Fibroblast of lung (primary cell): Measurements from ENCODE around the gene TRAM2. TPM values are rescaled to one million over a fixed set of nuclear protein-coding genes. Genes with fewer than 3 reads are reported as not detected.

ENCODE experiments used
- DNase-seq, 2 donors: peaks; one replicate each; pipeline versions ENCODE4 v3.0.0 to v3.0.0-alpha.2; 2010; ENCODE audit warnings: low read depth in 2 of 2
- H2AFZ ChIP-seq: 2 replicates; pipeline ENCODE4 v1.5.1; 2012; ENCODE audit warnings: low read length, control low read depth, inconsistent platforms
- H3K27ac ChIP-seq: 2 replicates; pipeline ENCODE4 v1.5.1; 2011; ENCODE audit warnings: low read length, control low read depth; ENCODE audit not compliant: insufficient read depth
- H3K27me3 ChIP-seq: 2 replicates; pipeline ENCODE4 v1.5.1; 2011; ENCODE audit warnings: mild to moderate bottlenecking, low read length; ENCODE audit not compliant: control insufficient read depth, insufficient read depth
- H3K36me3 ChIP-seq: 2 replicates; pipeline ENCODE4 v1.5.1; 2011; ENCODE audit warnings: low read length; ENCODE audit not compliant: control insufficient read depth, insufficient read depth
- H3K4me1 ChIP-seq: 2 replicates; pipeline ENCODE4 v1.5.1; 2011; ENCODE audit warnings: low read length; ENCODE audit not compliant: control insufficient read depth, insufficient read depth; ENCODE audit errors: extremely low read depth
- H3K4me2 ChIP-seq: 2 replicates; pipeline ENCODE4 v1.5.1; 2011; ENCODE audit warnings: low read length, control low read depth; ENCODE audit not compliant: insufficient read depth; ENCODE audit errors: extremely low read depth
- H3K4me3 ChIP-seq, 4 experiments: fragments of 200-600 bp in 1 of 4; sonication (generic) in 1 of 4; replicated peaks in 1 of 4; 2 replicates each; pipeline ENCODE4 v1.5.1; 2011 to 2016; ENCODE audit warnings: low read length in 4 of 4, low read depth in 3 of 4, mild to moderate bottlenecking in 3 of 4, control low read depth in 2 of 4, inconsistent platforms in 1 of 4, mixed read lengths in 1 of 4; ENCODE audit not compliant: insufficient read depth in 1 of 4; ENCODE audit errors: control extremely low read depth in 1 of 4
- H3K79me2 ChIP-seq: 2 replicates; pipeline ENCODE4 v1.5.1; 2012; ENCODE audit warnings: mild to moderate bottlenecking, low read length, inconsistent platforms; ENCODE audit not compliant: control insufficient read depth, insufficient read depth
- H3K9ac ChIP-seq: 2 replicates; pipeline ENCODE4 v1.5.1; 2011; ENCODE audit warnings: mild to moderate bottlenecking, low read length, control low read depth; ENCODE audit not compliant: insufficient read depth
- H3K9me3 ChIP-seq: 2 replicates; pipeline ENCODE4 v1.5.1; 2012; ENCODE audit warnings: low read depth, low read length; ENCODE audit not compliant: control insufficient read depth, insufficient read depth
- H4K20me1 ChIP-seq: 2 replicates; pipeline ENCODE4 v1.5.1; 2011; ENCODE audit warnings: low read length; ENCODE audit not compliant: control insufficient read depth, insufficient read depth; ENCODE audit errors: extremely low read depth
- EZH2 ChIP-seq: IDR thresholded peaks from 2 replicates; pipeline ENCODE4 v1.5.1; 2012; ENCODE audit warnings: low read length, control low read depth, mild to moderate bottlenecking; ENCODE audit errors: missing control alignments
- polyA plus RNA-seq, 2 donors: library from polyadenylated mRNA; depleted of rRNA in 1 of 2; stranded (reverse) in 1 of 2; unstranded in 1 of 2; fragments of >200 nt; gene quantifications; 2 replicates each; pipeline ENCODE4 v1.2.1, GENCODE V29; 2011 to 2012; ENCODE audit warnings: missing spikeins in 1 of 2
- total RNA-seq: library from RNA; depleted of rRNA; stranded (reverse); fragments of >200 nt; gene quantifications from 2 replicates; pipeline ENCODE4 v1.2.1, GENCODE V29; 2014
- TF ChIP-seq, protein P1 (sequence below), 2 donors: IDR thresholded peaks in 1 of 2; conservative IDR thresholded peaks in 1 of 2; 1 replicate in 1 of 2; 2 replicates in 1 of 2; pipeline ENCODE4 v1.5.1; 2011 to 2012; ENCODE audit warnings: low read length in 2 of 2, control low read depth in 1 of 2, inconsistent platforms in 1 of 2, low read depth in 1 of 2, mild to moderate bottlenecking in 1 of 2

The TRAM2 gene
- total and polyA plus RNA-seq, 2 donors (not counting 1 experiment from before 2014, with no cell fraction given), result 131 to 252 TPM

GRCh38 chr6:52547647-52548352 lies 29.1 kb downstream of the TRAM2 start:
- Histone ChIP-seq H4K20me1 (no peaks in the 10 kb centered on the region), H3K9ac (no peak overlapping the region), H3K4me1 (peaks cover 70% of the 10 kb centered on the region), H3K36me3 (peaks cover 5% of the 10 kb centered on the region), H3K9me3 (no peaks in the 10 kb centered on the region), H3K27ac (peak overlapping the region; percentile 82), H3K27me3 (no peaks in the 10 kb centered on the region), H3K4me2 (peak overlapping the region; percentile 33), H2AFZ (no peak overlapping the region), H3K79me2 (peaks cover 100% of the 10 kb centered on the region), H3K4me3 (no peak overlapping the region)
- DNase-seq, result peak; percentile 75 to 87
- TF ChIP-seq, protein P1, sequence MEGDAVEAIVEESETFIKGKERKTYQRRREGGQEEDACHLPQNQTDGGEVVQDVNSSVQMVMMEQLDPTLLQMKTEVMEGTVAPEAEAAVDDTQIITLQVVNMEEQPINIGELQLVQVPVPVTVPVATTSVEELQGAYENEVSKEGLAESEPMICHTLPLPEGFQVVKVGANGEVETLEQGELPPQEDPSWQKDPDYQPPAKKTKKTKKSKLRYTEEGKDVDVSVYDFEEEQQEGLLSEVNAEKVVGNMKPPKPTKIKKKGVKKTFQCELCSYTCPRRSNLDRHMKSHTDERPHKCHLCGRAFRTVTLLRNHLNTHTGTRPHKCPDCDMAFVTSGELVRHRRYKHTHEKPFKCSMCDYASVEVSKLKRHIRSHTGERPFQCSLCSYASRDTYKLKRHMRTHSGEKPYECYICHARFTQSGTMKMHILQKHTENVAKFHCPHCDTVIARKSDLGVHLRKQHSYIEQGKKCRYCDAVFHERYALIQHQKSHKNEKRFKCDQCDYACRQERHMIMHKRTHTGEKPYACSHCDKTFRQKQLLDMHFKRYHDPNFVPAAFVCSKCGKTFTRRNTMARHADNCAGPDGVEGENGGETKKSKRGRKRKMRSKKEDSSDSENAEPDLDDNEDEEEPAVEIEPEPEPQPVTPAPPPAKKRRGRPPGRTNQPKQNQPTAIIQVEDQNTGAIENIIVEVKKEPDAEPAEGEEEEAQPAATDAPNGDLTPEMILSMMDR (conservative IDR thresholded peaks at IDR 0.05 in 1 of 2, IDR thresholded peaks at IDR 0.05 in 1 of 2; ENCODE audit: low read depth in 1 of 2, low read length in 2 of 2), result no peak
- no peak for TF ChIP-seq EZH2

- Histone ChIP-seq H3K4me3 (no peak overlapping the region), H3K36me3 (peaks cover 6% of the 10 kb centered on the region), H4K20me1 (no peaks in the 10 kb centered on the region), H3K79me2 (peaks cover 100% of the 10 kb centered on the region), H3K9ac (no peak overlapping the region), H3K9me3 (no peaks in the 10 kb centered on the region), H3K27ac (peak overlapping the region; percentile 82), H3K4me1 (peaks cover 66% of the 10 kb centered on the region), H3K27me3 (no peaks in the 10 kb centered on the region), H2AFZ (no peak overlapping the region), H3K4me2 (no peak overlapping the region)
- no peak for DNase-seq
- no peak for TF ChIP-seq EZH2
Measured at GRCh38 chr6:52546678-52547077, 30.2 kb downstream of the TRAM2 start.

DNA sequence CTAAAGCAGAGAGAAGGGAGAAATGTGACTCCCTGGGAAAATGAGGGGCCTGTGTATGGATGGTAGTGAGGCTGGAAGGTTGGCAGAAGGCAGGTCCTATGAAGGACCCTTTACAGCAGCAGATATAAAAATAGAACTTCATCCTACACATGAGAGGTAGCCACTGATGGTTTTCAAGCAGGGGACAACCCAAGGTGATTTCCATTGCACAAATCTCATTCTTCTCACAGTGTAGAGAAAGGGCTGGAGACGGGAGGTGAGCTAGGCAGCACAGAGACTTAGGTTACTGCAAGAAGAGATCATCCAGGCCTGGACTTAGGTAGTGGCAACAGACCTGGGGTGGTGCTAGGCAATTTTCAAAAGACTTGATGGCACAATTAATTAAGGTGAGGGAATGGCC lies 30.7 kb downstream of the TRAM2 start:
- H3K9me3 ChIP-seq, result no peaks in the 10 kb centered on the region
- no peak for DNase-seq
- no peak overlapping the region for H2AFZ ChIP-seq
- H3K27ac ChIP-seq, result peak overlapping the region; percentile 82
- H4K20me1 ChIP-seq, result no peaks in the 10 kb centered on the region
- H3K4me2 ChIP-seq, result no peak overlapping the region
- H3K36me3 ChIP-seq, result peaks cover 6% of the 10 kb centered on the region
- H3K79me2 ChIP-seq, result peaks cover 100% of the 10 kb centered on the region
- H3K27me3 ChIP-seq, result no peaks in the 10 kb centered on the region
- H3K4me3 ChIP-seq, result no peak overlapping the region
- TF ChIP-seq EZH2, result no peak
- TF ChIP-seq, protein P1 (conservative IDR thresholded peaks at IDR 0.05 in 1 of 2, IDR thresholded peaks at IDR 0.05 in 1 of 2; ENCODE audit: low read depth in 1 of 2, low read length in 2 of 2), result no peak
- no peak overlapping the region for H3K9ac ChIP-seq
- peaks cover 65% of the 10 kb centered on the region for H3K4me1 ChIP-seq
